SK-MEL-5 (cell line): ENCODE data around the gene HP. TPM values are rescaled to one million over a fixed set of nuclear protein-coding genes. Genes with fewer than 3 reads are reported as not detected.

Experiments used
- DNase-seq: peaks from one replicate; pipeline ENCODE4 v3.0.0-alpha.2; 2016; ENCODE audit warnings: low read depth, low spot score
- in situ Hi-C: cut with HindIII; loops from 2 replicates; pipeline ENCODE4 v1.10.0; 2016; ENCODE audit warnings: low sequenced_read_pairs, high pct_unique_total_duplicates, low pct_unique_long_range_greater_than_20kb
- total RNA-seq: library from RNA; depleted of rRNA; stranded (reverse); fragments of >200 nt; shearing (Covaris generic); gene quantifications from 2 replicates; pipeline ENCODE4 v1.2.3, GENCODE V29; 2014; rRNA removed

The HP gene
- total RNA-seq, 1 experiment from 2014 or later = not detected

DNA sequence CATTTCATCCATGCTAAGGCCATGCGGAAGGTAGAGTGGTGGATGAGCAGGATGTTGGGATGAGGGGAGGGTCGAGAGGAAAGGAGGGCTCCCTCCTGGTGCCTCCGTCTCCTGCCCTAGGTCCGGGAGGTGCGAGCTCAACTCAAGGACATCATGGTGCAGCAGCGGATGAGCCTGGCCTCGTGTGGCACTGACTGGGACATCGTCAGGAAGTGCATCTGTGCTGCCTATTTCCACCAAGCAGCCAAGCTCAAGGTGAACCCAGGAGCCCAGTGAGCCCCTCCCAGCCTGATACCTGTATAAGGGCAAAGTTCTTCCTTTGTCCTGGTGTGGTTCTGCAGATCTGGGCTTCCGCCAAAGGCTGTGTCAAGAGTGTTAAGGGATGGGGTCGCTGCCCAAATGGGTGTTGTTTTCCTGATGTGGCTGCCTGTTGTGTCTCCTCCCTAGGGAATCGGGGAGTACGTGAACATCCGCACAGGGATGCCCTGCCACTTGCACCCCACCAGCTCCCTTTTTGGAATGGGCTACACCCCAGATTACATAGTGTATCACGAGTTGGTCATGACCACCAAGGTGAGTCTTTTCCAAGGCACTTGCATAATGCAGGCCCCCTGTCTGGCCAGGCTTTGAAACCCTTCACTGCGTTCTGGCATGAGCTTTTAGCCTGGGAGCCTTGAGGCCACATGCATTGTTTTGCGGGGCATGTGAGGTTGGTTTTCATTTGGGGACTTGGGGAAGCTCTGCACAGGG, 54.2 kb downstream of the HP start:
- no peak for DNase-seq
- in situ Hi-C loops = no loop called here

- in situ Hi-C loops = no loop called here
- DNase-seq = no peak
Measured at GRCh38 chr16:72109300-72109699, 55.0 kb downstream of the HP start.

DNA sequence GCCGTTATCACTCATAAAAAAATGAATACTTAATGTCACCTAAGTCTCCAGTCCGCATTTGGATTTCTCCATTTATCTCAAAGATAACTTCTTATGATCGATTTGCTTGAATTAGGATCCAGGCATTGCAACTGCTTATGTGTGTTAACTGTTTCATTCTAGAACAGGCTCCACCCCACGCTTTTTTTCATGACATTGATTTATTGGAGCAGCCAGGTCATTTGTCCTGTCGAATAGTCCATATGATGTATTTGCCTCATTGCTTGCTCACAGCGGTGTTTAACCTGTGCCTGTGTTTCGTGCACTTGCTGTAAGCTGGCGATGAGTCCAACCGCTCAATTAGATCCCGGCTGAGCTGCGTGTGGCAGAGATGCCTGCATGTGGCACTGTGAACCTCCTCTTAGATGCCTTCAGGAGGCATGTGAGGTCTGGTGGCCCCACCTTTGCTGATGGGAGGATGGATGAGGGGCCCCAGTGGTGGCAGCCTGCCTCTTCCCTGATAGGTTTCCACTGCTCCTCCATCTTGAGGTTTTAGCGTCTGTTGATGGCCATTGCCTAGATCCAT, 55.7 kb downstream of the HP start:
- in situ Hi-C loops = no loop called here

More for the DNA sequence above, 55.7 kb downstream of the HP start:
- DNase-seq = no peak

Other genes starting within 250 kb of the HP start
- gene AP1G1, start 245.7 kb upstream of the HP start, total RNA-seq = 47.8 and 49.3 TPM in 2 replicates
- gene ATXN1L, start 208.5 kb upstream of the HP start, total RNA-seq = 10.3 and 10.5 TPM in 2 replicates
- gene ZNF821, start 170.3 kb upstream of the HP start, total RNA-seq = 4.7 and 6.8 TPM in 2 replicates
- gene IST1, start 159.0 kb upstream of the HP start, total RNA-seq = 163 TPM in 2 replicates
- not detected in 2 replicates for gene PKD1L3, start 54.1 kb upstream of the HP start, total RNA-seq
- 10.1 and 10.5 TPM in 2 replicates for gene DHODH, start 45.8 kb upstream of the HP start, total RNA-seq
- gene HPR, start 8.7 kb downstream of the HP start, total RNA-seq = not detected in 2 replicates
- gene TXNL4B, start 39.1 kb downstream of the HP start, total RNA-seq = 11.0 and 11.2 TPM in 2 replicates
- 27.9 and 33.2 TPM in 2 replicates for gene DHX38, start 39.3 kb downstream of the HP start, total RNA-seq
- gene PMFBP1, start 117.7 kb downstream of the HP start, total RNA-seq = 0.29 TPM in 1 of 2 replicates, not detected in the other